Vagina (tissue), 2 donors: Measurements from ENCODE around the gene SMC3. TPM values are rescaled to one million over a fixed set of nuclear protein-coding genes. Genes with fewer than 3 reads are reported as not detected.
"Not testable (repeated sequence)": the region's sequence is repeated elsewhere in the genome, so short reads cannot be mapped to it uniquely, and the experiment has no call there.

Experiments used
- DNase-seq, 2 donors: peaks; one replicate each; pipeline ENCODE4 v3.0.0-alpha.2; 2017; ENCODE audit errors: extremely low spot score in 2 of 2
- H3K27ac ChIP-seq: fragments of 200-600 bp; sonication (generic); one replicate; pipeline ENCODE4 v1.5.1; 2019
- H3K27me3 ChIP-seq: fragments of 200-600 bp; sonication (generic); one replicate; pipeline ENCODE4 v1.5.1; 2019
- H3K36me3 ChIP-seq, 2 donors: fragments of 200-600 bp; sonication (generic); one replicate each; pipeline ENCODE4 v1.5.1; 2017 to 2019
- H3K4me1 ChIP-seq: fragments of 200-600 bp; sonication (generic); one replicate; pipeline ENCODE4 v1.5.1; 2019
- H3K4me3 ChIP-seq, 2 donors: fragments of 200-600 bp; sonication (generic); 1 replicate in 1 of 2; 2 replicates in 1 of 2; pipeline ENCODE4 v1.5.1; 2016 to 2019
- H3K9me3 ChIP-seq: fragments of 200-600 bp; sonication (generic); one replicate; pipeline ENCODE4 v1.5.1; 2019
- CTCF ChIP-seq, 3 experiments: fragments of 450-650 bp in 2 of 3; fragments of 200-600 bp in 1 of 3; sonication (generic) in 1 of 3; IDR thresholded peaks; one replicate each; pipeline ENCODE4 v1.5.1; 2017 to 2019; ENCODE audit warnings: antibody characterized with exemption in 3 of 3, mild to moderate bottlenecking in 2 of 3, moderate library complexity in 2 of 3
- POLR2A ChIP-seq, 2 donors: fragments of 450-650 bp; IDR thresholded peaks; one replicate each; pipeline ENCODE4 v1.6.1; 2017; ENCODE audit warnings: antibody characterized with exemption in 2 of 2, mild to moderate bottlenecking in 2 of 2, moderate library complexity in 2 of 2
- POLR2AphosphoS5 ChIP-seq, 2 donors: sonication (generic); formaldehyde crosslinking; IDR thresholded peaks; one replicate each; pipeline ENCODE4 v1.9.0; 2017; ENCODE audit warnings: antibody characterized with exemption in 2 of 2, mild to moderate bottlenecking in 2 of 2, low read depth in 1 of 2; ENCODE audit not compliant: insufficient read depth in 1 of 2
- intact Hi-C: fragments of 100-400 bp; cut with DNase I; formaldehyde crosslinking; loops from one replicate; pipeline ENCODE4 v1.15.1; 2023
- total RNA-seq: library from RNA; depleted of rRNA; stranded (reverse); fragments of >200 nt; gene quantifications from one replicate; pipeline ENCODE4 v1.2.3, GENCODE V29; 2016

SMC3 gene
- total RNA-seq, 1 donor from 2014 or later = 27.5 TPM

DNA sequence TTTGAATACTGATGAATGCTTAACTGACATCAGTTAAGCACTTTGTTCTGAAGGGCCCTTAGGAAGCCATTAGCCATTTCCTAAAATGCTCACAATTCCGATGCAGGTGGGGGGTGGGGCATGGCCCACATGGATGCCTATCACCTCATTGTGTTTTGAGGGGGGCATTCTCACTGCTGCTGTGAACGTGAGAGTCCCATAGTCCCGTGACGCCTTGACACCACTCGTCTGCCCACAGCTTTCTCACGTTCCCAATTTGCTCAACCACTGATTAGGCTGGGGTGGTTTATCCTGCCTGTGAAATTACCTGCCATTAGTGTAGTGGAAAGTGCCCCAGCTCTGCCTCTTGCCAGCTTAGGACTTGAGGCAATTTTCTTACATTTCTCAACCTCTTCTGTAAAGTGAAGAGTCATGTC, 37.9 kb upstream of the SMC3 start:
- Histone ChIP-seq H3K36me3 (no peaks in the 10 kb centered on the region), H3K27ac (no peak overlapping the region), H3K27me3 (no peaks in the 10 kb centered on the region), H3K4me1 (peaks cover 8% of the 10 kb centered on the region), H3K4me3 (peak overlapping the region in 1 of 2 donors; percentile 33), H3K9me3 (no peaks in the 10 kb centered on the region)
- TF ChIP-seq POLR2A (IDR thresholded peaks at IDR 0.05) = no peak
- no peak for TF ChIP-seq POLR2AphosphoS5 (IDR thresholded peaks at IDR 0.05; ENCODE audit: insufficient read depth in 1 of 2, low read depth in 1 of 2)
- TF ChIP-seq CTCF (IDR thresholded peaks at IDR 0.05) = no peak
- intact Hi-C loops = no loop called here
- peak in 1 of 2 donors; percentile 52 for DNase-seq

- no peak for TF ChIP-seq CTCF (IDR thresholded peaks at IDR 0.05)
- peak in 1 of 2 donors; percentile 51 for TF ChIP-seq POLR2AphosphoS5 (IDR thresholded peaks at IDR 0.05; ENCODE audit: insufficient read depth in 1 of 2, low read depth in 1 of 2)
- peak; percentile 76 to 85 for DNase-seq
These were observed 37.2 kb upstream of the SMC3 start for GRCh38 chr10:110530131-110530831.

DNA sequence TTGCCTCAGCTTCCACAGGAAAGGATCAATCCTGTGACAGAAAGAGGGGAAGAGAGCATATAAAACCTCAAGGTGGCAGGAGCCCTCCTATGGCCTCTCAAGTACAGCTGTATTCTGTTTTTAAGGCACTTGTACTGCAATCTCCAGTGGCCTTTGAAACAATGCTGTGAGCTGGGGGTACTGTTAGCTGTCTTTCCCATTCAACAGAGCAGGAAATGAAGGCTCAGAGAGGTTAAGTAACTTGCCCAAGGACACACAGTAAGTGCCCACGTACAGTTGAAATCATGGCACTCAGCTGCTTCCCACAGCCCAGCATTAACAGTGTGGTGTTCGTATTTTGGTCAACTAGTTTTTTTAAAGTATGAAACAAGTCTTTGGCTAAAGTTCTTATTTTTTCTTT, 35.8 kb upstream of the SMC3 start:
- intact Hi-C loops = no loop called here
- Histone ChIP-seq H3K27me3 (no peaks in the 10 kb centered on the region), H3K36me3 (no peaks in the 10 kb centered on the region), H3K4me3 (no peak overlapping the region), H3K9me3 (no peaks in the 10 kb centered on the region), H3K4me1 (peaks cover 8% of the 10 kb centered on the region), H3K27ac (no peak overlapping the region)
- DNase-seq = peak in 1 of 2 donors; percentile 42
- TF ChIP-seq CTCF (IDR thresholded peaks at IDR 0.05) (no peak), POLR2A (IDR thresholded peaks at IDR 0.05) (no peak), POLR2AphosphoS5 (IDR thresholded peaks at IDR 0.05; ENCODE audit: insufficient read depth in 1 of 2, low read depth in 1 of 2) (no peak)

More at GRCh38 chr10:110530131-110530831, 37.2 kb upstream of the SMC3 start:
- Histone ChIP-seq H3K27ac (no peak overlapping the region), H3K9me3 (no peaks in the 10 kb centered on the region), H3K4me1 (peaks cover 8% of the 10 kb centered on the region), H3K27me3 (no peaks in the 10 kb centered on the region), H3K36me3 (no peaks in the 10 kb centered on the region), H3K4me3 (peak overlapping the region; percentile 23 to 33)
- intact Hi-C loops = no loop called here

DNA sequence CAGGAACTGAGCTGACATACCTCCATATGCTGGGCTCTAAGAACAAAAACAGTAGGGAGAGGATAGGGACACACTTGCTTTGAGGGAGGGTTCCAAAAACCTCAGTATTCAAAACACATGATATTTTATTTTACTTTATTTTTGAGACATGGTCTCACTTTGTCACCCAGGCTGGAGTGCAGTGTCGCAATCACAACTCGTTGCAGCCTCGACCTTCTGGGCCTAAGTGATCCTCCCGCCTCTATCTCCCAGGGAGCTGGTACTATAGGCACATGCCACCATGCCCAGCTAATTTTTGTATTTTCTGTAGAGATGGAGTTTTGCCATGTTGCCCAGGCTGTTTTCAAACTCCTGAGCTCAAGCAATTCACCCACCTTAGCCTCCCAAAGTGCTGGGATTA, 34.9 kb upstream of the SMC3 start:
- intact Hi-C loops, H3K4me3 ChIP-seq, H3K4me1 ChIP-seq, H3K36me3 ChIP-seq, H3K9me3 ChIP-seq, H3K27ac ChIP-seq, H3K27me3 ChIP-seq, DNase-seq: not testable (repeated sequence)

DNA sequence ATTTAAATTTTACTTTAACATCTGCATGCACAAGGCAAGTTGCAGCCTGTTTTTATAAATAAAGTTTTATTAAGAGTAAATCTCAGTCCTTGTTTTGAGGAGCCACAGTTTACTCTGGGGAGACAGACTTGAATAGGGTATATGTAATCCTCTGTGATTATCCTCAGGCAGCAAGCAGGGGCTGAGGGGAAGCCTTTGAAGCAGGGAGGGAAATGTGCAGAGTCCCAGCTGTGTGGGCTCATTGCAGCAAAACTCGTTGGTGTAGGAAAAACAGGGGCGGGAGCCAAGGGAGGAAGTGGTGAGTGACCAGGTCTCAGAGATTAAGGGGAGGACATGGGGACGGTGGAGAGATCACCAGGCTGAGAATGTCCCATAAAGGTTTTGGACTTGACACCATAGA, 34.3 kb upstream of the SMC3 start:
- TF ChIP-seq CTCF (IDR thresholded peaks at IDR 0.05) (no peak), POLR2A (IDR thresholded peaks at IDR 0.05) (no peak), POLR2AphosphoS5 (IDR thresholded peaks at IDR 0.05; ENCODE audit: insufficient read depth in 1 of 2, low read depth in 1 of 2) (no peak)
- DNase-seq = no peak
- no peak overlapping the region for H3K27ac ChIP-seq

More for the DNA sequence above, 34.3 kb upstream of the SMC3 start:
- H3K36me3 ChIP-seq = no peaks in the 10 kb centered on the region
- peaks cover 8% of the 10 kb centered on the region for H3K4me1 ChIP-seq
- intact Hi-C loops = no loop called here
- H3K9me3 ChIP-seq = no peaks in the 10 kb centered on the region
- H3K4me3 ChIP-seq = no peak overlapping the region
- no peaks in the 10 kb centered on the region for H3K27me3 ChIP-seq
